Measurements from ENCODE around the gene PALS1.

The PALS1 gene

DNA sequence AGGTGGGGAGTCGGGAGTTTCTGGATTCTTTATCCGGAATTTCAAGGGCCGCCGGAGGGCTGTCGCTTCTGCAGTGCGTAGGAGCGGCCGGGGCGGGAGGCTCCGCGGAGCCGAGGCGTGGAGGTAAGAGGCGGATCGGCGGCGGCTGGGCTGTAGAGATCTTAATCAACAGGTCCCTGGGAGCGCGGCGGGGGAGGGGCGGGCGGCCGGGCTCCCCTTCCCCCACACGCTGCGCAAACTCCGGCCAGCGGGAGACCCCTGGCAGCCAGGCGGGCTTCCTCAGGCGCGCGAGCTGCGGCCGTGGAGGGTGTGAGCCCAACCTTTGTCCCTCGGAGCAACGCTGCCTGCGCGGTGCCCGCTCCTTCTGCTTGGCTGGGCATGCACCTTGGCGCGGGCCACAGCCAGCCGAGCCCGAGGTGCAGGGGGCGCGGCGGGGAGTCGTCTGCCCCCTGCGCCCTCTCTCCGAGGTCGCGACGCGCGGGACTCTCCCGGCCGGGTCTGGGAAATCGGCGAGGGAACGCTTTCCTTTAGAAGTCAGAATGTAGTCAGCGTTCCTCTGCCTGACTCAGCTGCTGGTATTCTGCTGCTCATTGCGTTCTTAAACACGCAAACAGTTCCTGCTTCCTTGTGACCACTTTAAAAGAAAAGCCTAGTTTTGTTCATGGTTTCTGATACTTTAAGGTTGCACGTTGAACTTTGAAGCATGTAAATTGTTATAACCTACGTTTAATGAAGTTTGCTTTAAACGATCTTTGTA is at the start of gene PALS1:
TSS of gene PALS1 (plus strand) at position 25 of the 757 bp plus-strand sequence. CDS start 37,736 bp downstream, outside the sequence.
- no peak for DNase-seq

GRCh38 chr14:67191768-67192290 is 49.4 kb upstream of the PALS1 start:
- no peak for DNase-seq

- DNase-seq: no peak
Observed at GRCh38 chr14:67192366-67192765, 48.9 kb upstream of the PALS1 start.

GRCh38 chr14:67195279-67195678 is 46.0 kb upstream of the PALS1 start:
- no peak for DNase-seq

- no peak for DNase-seq
Observed at GRCh38 chr14:67199016-67199415, 42.2 kb upstream of the PALS1 start.

DNA sequence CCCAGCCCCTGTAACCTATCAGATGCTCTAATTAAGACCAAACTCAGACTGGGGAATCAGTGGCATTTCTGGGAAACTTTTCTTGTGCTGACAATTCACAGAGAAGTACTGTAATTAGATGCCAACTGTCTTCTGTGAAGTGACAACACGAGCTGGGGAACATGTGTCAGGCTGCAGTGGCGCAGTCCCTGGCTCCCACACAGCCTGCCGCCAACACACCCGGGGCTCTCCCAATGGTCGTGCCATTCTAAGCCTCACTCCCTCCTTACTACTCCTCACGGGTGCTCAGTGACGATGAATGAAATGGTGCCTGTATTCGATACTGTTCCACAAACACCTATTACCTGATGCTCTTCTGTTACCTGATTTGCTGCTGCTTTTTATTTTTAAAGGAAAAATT is 33.4 kb upstream of the PALS1 start:
- DNase-seq: no peak

GRCh38 chr14:67218126-67218525 is 23.1 kb upstream of the PALS1 start:
- no peak for DNase-seq

DNA sequence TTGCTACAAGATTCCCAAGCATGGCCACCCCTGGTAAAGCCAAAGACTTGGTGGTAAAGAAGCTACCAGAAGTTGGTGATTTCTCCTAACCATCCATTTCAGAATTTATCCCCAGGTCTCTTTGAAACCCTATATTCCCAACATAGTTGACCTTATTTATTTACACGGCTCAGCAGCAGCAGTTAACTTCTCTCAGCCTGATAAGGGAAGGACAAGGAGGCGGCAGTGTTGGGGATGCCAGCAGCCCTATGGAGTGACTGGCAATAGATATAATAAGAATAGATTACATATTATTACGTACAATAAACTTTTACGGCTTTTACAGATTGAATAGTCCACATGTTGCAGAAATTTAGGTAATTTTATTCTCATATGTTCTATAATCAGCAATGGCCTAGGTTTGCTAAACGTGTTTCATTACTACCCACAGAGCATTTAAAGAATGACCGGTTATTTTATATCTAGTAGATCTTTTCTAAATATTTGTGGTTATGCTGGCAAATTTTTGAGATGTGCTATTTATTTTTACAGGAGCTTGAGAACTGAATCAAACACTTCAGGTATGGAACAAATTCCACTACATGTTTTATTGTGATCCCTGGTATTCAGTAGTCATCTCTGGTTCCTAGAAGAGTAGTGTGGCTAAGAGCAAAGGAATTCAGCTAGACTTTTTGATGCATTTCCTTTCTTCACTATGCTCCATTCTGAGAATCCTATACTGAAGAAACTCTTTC is 19.8 kb upstream of the PALS1 start:
- no peak for DNase-seq

- DNase-seq: no peak
Observed at GRCh38 chr14:67221982-67222328, 19.3 kb upstream of the PALS1 start.

- no peak for DNase-seq
Observed at GRCh38 chr14:67225523-67225922, 15.7 kb upstream of the PALS1 start.

DNA sequence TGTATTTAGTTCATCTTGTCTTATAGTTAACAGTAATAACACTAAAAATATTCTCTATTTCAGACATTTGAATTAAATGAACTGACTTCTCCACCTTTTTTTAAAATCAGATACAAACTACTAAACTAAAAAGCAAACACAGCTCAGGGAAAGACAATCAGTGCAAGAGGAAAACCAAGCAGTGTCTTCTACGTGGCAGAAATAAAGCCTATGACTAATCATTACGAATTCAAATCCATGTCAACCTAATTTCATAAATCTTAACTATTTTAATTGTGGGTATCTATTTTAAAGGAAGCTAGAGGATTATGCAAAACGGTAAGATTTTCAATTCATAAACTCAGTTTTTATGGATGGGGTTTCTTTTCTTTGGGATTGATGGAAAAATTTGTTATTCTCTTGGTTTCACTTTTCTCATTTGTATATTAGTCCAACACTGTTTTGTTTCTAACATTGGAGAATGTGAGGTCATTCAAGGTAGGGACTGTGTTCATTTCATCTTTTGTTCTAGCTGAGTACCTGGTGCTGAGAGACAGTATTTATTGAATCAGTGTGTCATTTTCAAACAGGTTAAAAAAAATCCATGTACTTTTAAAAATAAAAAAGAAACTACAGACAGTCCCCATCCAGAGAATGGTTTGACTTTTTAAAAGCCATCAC is 12.8 kb upstream of the PALS1 start:
- DNase-seq: no peak

- no peak for DNase-seq
Observed at GRCh38 chr14:67232066-67232465, 9.2 kb upstream of the PALS1 start.

GRCh38 chr14:67232621-67233020 is 8.6 kb upstream of the PALS1 start:
- no peak for DNase-seq

DNA sequence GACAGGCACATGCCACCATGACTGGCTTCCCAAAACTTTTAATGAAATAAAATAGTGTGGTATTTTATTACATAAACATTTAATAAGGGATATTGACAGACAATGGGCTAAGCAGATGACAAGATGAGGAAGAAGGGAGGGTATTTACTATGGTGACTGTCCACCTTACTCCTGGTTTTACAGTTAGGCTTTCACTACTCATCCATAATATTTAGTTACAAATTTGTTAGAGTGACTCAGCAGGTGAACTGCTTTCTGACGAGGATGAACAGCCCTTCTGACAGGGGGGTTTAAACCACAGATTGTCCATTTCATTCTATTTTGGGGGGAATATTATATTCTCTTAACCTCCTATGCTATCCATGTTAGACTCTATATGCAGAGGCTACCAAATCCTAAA is 3.6 kb upstream of the PALS1 start:
- DNase-seq: no peak

- DNase-seq: no peak
Observed at GRCh38 chr14:67239582-67239981, 1.7 kb upstream of the PALS1 start.

- no peak for DNase-seq
Observed at GRCh38 chr14:67240168-67240932, 885 bp upstream of the PALS1 start.

DNA sequence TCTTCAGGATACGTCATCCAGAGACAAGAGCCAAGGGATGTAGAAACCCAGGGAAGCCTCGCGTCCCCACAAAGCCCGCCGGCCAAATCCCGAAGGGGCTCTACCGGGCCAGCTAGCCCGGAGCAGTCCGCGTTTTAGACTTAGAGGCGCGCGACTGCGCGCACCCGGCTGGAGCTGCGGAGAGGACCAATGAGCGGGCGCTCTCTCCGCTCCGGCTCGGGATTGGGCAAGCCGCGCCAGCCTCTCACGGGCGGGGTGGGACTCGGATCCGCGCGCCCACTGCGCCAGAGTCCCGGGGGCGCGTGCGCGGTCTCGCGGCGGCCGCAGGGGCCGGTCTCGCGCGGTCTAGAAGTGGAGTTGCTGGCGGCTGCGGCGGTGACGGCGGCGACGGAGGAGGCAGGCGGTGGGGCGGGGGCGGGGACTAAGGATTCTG is 241 bp upstream of the PALS1 start:
- DNase-seq: peak; percentile 92

DNA sequence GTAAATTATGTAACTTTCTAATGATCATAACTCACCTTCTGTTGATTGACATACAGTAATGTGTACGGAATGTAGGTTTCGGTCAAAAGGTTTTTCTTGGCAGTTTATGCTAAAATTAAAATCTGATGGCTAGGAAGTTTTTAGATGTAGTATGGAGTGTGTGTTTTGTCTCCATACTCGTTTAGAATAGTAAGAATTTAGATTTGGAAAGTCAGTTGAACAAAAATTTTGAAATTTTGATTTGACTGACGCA is 859 bp downstream of the PALS1 start:
- DNase-seq: no peak

- DNase-seq: no peak
Observed at GRCh38 chr14:67245104-67245503, 3.9 kb downstream of the PALS1 start.

- DNase-seq: no peak
Observed at GRCh38 chr14:67251573-67252226, 10.5 kb downstream of the PALS1 start.

DNA sequence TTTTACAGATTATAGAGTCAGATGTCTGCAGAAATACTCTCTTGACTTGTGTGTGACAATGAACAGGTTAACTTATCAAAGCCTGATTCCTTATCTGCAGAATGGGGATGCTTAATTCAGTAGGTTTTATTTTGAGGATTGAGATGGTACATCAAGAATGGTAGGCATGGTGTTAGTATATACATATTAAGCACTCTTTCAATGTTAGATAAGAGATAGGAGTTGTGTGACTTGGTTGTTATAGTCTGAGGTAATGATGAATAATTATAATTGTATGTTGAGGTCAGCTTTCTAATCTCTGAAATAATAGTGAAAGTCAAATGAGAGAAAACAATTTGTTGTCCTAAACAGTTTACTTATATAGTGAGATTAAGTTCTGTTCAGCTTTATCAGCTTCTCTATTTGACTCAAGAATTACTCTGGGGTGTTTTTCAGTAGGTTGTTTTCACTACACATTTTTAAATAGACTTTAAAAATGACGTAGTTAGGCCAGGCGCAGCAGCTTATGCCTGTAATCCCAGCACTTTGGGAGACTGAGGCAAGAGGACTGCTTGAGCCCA is 11.9 kb downstream of the PALS1 start:
- no peak for DNase-seq

DNA sequence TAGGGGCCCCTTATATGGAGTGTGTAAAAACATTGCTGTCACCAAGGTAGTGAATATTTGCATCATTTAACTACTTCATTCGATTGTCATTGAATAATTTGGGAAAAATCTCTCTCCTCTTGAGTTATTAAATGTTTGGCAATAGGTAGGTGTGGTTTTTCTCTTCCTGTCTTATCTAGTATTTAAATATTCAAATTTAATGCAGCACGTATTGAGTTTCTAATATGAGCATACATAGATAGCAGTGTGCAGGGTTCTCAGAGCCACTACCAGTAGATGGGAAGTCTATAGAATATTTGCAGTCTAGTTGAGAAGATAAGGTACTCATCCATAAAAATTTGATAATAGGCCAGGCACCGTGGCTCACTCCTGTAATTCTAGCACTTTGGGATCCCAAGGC is 16.7 kb downstream of the PALS1 start:
- DNase-seq: no peak
